ENCODE results near the gene PIR. TPM values are rescaled to one million over a fixed set of nuclear protein-coding genes. Genes with fewer than 3 reads are reported as not detected.

PIR gene
- total RNA-seq, 5 donors from 2014 or later (not counting 1 experiment from before 2014, with no cell fraction given) = 0.51 TPM; not detected in 4

- ChIA-PET POLR2A (no interaction called here), CTCF (no interaction called here)
- Mint-ChIP-seq H3K36me3 (no peaks in the 10 kb centered on the region), H3K27ac (no peak overlapping the region), H3K4me1 (no peaks in the 10 kb centered on the region), H3K9me3 (no peaks in the 10 kb centered on the region), H3K27me3 (peaks cover 7 to 71% of the 10 kb centered on the region in 2 donors), H3K4me3 (no peak overlapping the region)
- no peak for ATAC-seq (replicated peaks in 1 of 4)
- Histone ChIP-seq H3K4me1 (ENCODE audit: control insufficient read depth in 1 of 2, extremely low read depth in 1 of 2, insufficient read depth in 2 of 2, low read length in 2 of 2) (no peaks in the 10 kb centered on the region), H3K4me3 (ENCODE audit: control insufficient read depth in 1 of 2, extremely low read depth in 1 of 2, low read length in 1 of 2) (no peak overlapping the region), H3K27ac (ENCODE audit: low read length) (no peak overlapping the region), H3K36me3 (ENCODE audit: control insufficient read depth in 2 of 2, extremely low read depth in 1 of 2, insufficient read depth in 1 of 2, low read length in 1 of 2) (no peaks in the 10 kb centered on the region), H3K9me3 (no peaks in the 10 kb centered on the region), H3K27me3 (replicated peaks in 1 of 2; ENCODE audit: control insufficient read depth in 2 of 2, extremely low read depth in 1 of 2, insufficient read depth in 2 of 2, low read length in 1 of 2) (peaks cover 0 to 3% of the 10 kb centered on the region in 2 experiments)
- no peak for DNase-seq
- WGBS (ENCODE audit: insufficient coverage) = no CpG with 5 or more reads among the region's 3 CpGs
These were observed 12.0 kb upstream of the PIR start for GRCh38 chrX:15505101-15505500.

DNA sequence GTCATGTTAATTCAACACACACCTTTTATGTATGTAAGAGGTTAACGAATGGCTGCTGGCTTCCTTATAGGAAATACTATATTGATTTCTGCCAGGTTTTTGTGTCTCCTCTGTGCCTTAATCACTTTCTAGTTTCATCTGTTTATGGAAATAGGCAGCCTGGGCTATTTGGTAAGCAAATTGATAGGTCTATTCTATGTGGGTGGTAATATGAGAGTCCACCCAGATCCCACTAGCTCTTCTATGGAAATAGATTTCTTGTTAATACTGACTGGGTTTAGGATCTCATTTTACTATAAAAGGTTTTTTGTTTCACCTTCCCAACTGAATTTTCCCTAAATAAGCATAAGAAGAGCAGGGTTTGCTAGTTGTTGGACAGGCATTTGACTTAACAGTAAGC is 11.5 kb upstream of the PIR start:
- Mint-ChIP-seq H3K4me1 (no peaks in the 10 kb centered on the region), H3K4me3 (no peak overlapping the region), H3K9me3 (no peaks in the 10 kb centered on the region), H3K36me3 (no peaks in the 10 kb centered on the region), H3K27ac (no peak overlapping the region), H3K27me3 (peaks cover 7 to 71% of the 10 kb centered on the region in 2 donors)
- Histone ChIP-seq H3K4me3 (ENCODE audit: control insufficient read depth in 1 of 2, extremely low read depth in 1 of 2, low read length in 1 of 2) (no peak overlapping the region), H3K4me1 (ENCODE audit: control insufficient read depth in 1 of 2, extremely low read depth in 1 of 2, insufficient read depth in 2 of 2, low read length in 2 of 2) (no peaks in the 10 kb centered on the region), H3K36me3 (ENCODE audit: control insufficient read depth in 2 of 2, extremely low read depth in 1 of 2, insufficient read depth in 1 of 2, low read length in 1 of 2) (no peaks in the 10 kb centered on the region), H3K27me3 (replicated peaks in 1 of 2; ENCODE audit: control insufficient read depth in 2 of 2, extremely low read depth in 1 of 2, insufficient read depth in 2 of 2, low read length in 1 of 2) (peaks cover 0 to 3% of the 10 kb centered on the region in 2 experiments), H3K27ac (ENCODE audit: low read length) (no peak overlapping the region), H3K9me3 (no peaks in the 10 kb centered on the region)
- ChIA-PET POLR2A (no interaction called here), CTCF (no interaction called here)
- ATAC-seq (replicated peaks in 1 of 4) (no peak), DNase-seq (no peak)
- no CpG with 5 or more reads among the region's 1 CpG for WGBS (ENCODE audit: insufficient coverage)

DNA sequence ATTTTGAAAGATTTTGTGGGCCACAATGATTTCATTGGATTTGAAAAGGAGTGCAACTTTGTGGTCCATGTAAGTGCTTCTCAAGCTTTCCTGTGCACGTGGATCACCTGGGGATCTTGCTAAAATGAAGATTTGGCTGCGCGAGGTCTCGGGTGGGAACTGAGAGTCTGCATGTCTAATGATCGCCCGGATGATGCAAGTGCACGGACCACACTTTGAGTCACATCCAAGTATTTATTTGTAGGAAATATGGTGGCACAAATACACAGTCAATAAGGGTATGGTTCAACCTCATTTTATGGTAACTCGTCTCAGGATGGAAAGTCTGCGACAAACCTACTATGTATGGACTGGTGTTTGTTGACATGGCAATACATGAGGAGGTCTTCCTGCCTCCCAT is 8.4 kb upstream of the PIR start:
- H3K4me3 Mint-ChIP-seq = no peak overlapping the region
- DNase-seq (no peak), ATAC-seq (replicated peaks in 1 of 4) (no peak)
- ChIA-PET CTCF (no interaction called here), POLR2A (no interaction called here)
- no peaks in the 10 kb centered on the region for H3K9me3 Mint-ChIP-seq
- H3K27ac Mint-ChIP-seq = no peak overlapping the region
- H3K4me1 Mint-ChIP-seq = peaks cover 0 to 7% (median 2%) of the 10 kb centered on the region in 3 donors
- 79% methylated on average over 2 of the region's 9 CpGs for WGBS (ENCODE audit: insufficient coverage)
- H3K4me1 ChIP-seq (ENCODE audit: control insufficient read depth in 1 of 2, extremely low read depth in 1 of 2, insufficient read depth in 2 of 2, low read length in 2 of 2) = no peaks in the 10 kb centered on the region
- H3K27me3 ChIP-seq (replicated peaks in 1 of 2; ENCODE audit: control insufficient read depth in 2 of 2, extremely low read depth in 1 of 2, insufficient read depth in 2 of 2, low read length in 1 of 2) = peaks cover 0 to 3% of the 10 kb centered on the region in 2 experiments
- peaks cover 10 to 75% of the 10 kb centered on the region in 2 donors for H3K27me3 Mint-ChIP-seq
- H3K4me3 ChIP-seq (ENCODE audit: control insufficient read depth in 1 of 2, extremely low read depth in 1 of 2, low read length in 1 of 2) = no peak overlapping the region
- no peaks in the 10 kb centered on the region for H3K36me3 Mint-ChIP-seq
- no peaks in the 10 kb centered on the region for H3K9me3 ChIP-seq
- no peaks in the 10 kb centered on the region for H3K36me3 ChIP-seq (ENCODE audit: control insufficient read depth in 2 of 2, extremely low read depth in 1 of 2, insufficient read depth in 1 of 2, low read length in 1 of 2)
- H3K27ac ChIP-seq (ENCODE audit: low read length) = no peak overlapping the region

DNA sequence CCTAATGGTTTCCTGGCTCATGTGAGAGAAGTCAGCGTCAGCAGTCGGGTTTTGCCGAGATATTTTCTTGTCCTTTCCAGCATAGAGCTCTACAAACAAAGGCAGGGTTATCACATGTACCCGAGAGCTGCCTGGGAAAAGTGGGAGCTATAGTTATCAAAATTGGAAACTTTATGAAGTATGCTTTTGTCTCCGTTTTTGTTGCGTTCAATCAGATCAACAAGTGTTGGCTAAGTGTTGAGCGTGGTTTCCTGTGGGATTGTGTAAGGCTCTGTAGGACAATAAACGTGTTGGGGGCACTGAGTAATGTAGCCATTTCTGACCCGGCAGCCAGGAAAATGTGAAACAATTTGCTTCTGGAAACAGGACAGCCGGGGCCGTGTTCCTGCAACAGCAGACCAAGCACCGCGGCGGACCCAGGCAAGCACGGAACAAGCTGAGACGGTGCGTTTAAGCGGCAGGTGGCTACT is 7.4 kb upstream of the PIR start, which contains the start of gene BMX:
BMX (plus strand) TSS at position 311 of the 470 bp plus-strand sequence. CDS start 7,547 bp downstream, outside the sequence.
- H3K27me3 Mint-ChIP-seq = peaks cover 10 to 77% of the 10 kb centered on the region in 2 donors
- no peak for ATAC-seq (replicated peaks in 1 of 4)
- Histone ChIP-seq H3K9me3 (no peaks in the 10 kb centered on the region), H3K27me3 (replicated peaks in 1 of 2; ENCODE audit: control insufficient read depth in 2 of 2, extremely low read depth in 1 of 2, insufficient read depth in 2 of 2, low read length in 1 of 2) (peaks cover 0 to 3% of the 10 kb centered on the region in 2 experiments), H3K27ac (ENCODE audit: low read length) (no peak within 1 kb of the TSS), H3K36me3 (ENCODE audit: control insufficient read depth in 2 of 2, extremely low read depth in 1 of 2, insufficient read depth in 1 of 2, low read length in 1 of 2) (no peaks in the 10 kb centered on the region), H3K4me3 (ENCODE audit: control insufficient read depth in 1 of 2, extremely low read depth in 1 of 2, low read length in 1 of 2) (no peak within 1 kb of the TSS), H3K4me1 (ENCODE audit: control insufficient read depth in 1 of 2, extremely low read depth in 1 of 2, insufficient read depth in 2 of 2, low read length in 2 of 2) (no peaks in the 10 kb centered on the region)
- CTCF ChIA-PET = no interaction called here
- 92% methylated on average over 4 of the region's 18 CpGs for WGBS (ENCODE audit: insufficient coverage)
- H3K4me3 Mint-ChIP-seq = no peak within 1 kb of the TSS
- no peak within 1 kb of the TSS for H3K27ac Mint-ChIP-seq
- DNase-seq = no peak
- POLR2A ChIA-PET = no interaction called here
- no peaks in the 10 kb centered on the region for H3K9me3 Mint-ChIP-seq
- H3K36me3 Mint-ChIP-seq = no peaks in the 10 kb centered on the region
- H3K4me1 Mint-ChIP-seq = peaks cover 0 to 7% (median 2%) of the 10 kb centered on the region in 3 donors

DNA sequence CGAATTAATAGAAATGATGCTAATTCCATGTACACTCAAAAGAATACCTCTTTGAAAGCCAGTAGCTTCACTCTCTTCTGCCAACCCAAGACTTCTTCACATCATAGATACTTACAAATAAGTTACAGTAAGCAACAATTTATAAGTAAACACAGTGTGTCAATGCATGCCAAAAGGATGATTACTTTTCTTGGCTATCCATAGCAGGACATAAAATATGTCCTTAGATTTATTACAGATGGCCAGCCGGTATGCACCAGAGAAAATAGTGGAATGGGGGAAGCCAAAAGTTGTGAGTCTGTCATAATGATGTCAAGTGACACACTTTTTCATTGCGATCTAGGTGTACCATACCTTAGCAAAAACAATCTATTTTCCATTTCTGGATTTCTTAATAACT is 6.8 kb upstream of the PIR start:
- no peak overlapping the region for H3K4me3 ChIP-seq (ENCODE audit: control insufficient read depth in 1 of 2, extremely low read depth in 1 of 2, low read length in 1 of 2)
- Mint-ChIP-seq H3K9me3 (no peaks in the 10 kb centered on the region), H3K4me3 (no peak overlapping the region), H3K36me3 (no peaks in the 10 kb centered on the region), H3K27me3 (peaks cover 10 to 75% of the 10 kb centered on the region in 2 donors), H3K27ac (no peak overlapping the region), H3K4me1 (peaks cover 0 to 7% (median 2%) of the 10 kb centered on the region in 3 donors)
- no peaks in the 10 kb centered on the region for H3K4me1 ChIP-seq (ENCODE audit: control insufficient read depth in 1 of 2, extremely low read depth in 1 of 2, insufficient read depth in 2 of 2, low read length in 2 of 2)
- no peaks in the 10 kb centered on the region for H3K9me3 ChIP-seq
- H3K36me3 ChIP-seq (ENCODE audit: control insufficient read depth in 2 of 2, extremely low read depth in 1 of 2, insufficient read depth in 1 of 2, low read length in 1 of 2) = no peaks in the 10 kb centered on the region
- ATAC-seq (replicated peaks in 1 of 4) (no peak), DNase-seq (no peak)
- no CpG with 5 or more reads among the region's 3 CpGs for WGBS (ENCODE audit: insufficient coverage)
- POLR2A ChIA-PET = no interaction called here
- CTCF ChIA-PET = interaction anchor here in 1 of 2 donors (0.6 kb wide), 1 partner anchor 294 kb away, joined by 3 read pairs; no protein-coding TSS in a partner anchor
- H3K27me3 ChIP-seq (replicated peaks in 1 of 2; ENCODE audit: control insufficient read depth in 2 of 2, extremely low read depth in 1 of 2, insufficient read depth in 2 of 2, low read length in 1 of 2) = peaks cover 0 to 3% of the 10 kb centered on the region in 2 experiments
- H3K27ac ChIP-seq (ENCODE audit: low read length) = no peak overlapping the region

GRCh38 chrX:15498741-15499140 is 5.6 kb upstream of the PIR start:
- H3K27me3 Mint-ChIP-seq = peaks cover 5 to 68% of the 10 kb centered on the region in 2 donors
- H3K4me3 Mint-ChIP-seq = no peak overlapping the region
- H3K4me1 Mint-ChIP-seq = peaks cover 0 to 8% (median 2%) of the 10 kb centered on the region in 3 donors
- H3K4me3 ChIP-seq (ENCODE audit: control insufficient read depth in 1 of 2, extremely low read depth in 1 of 2, low read length in 1 of 2) = no peak overlapping the region
- no peaks in the 10 kb centered on the region for H3K36me3 ChIP-seq (ENCODE audit: control insufficient read depth in 2 of 2, extremely low read depth in 1 of 2, insufficient read depth in 1 of 2, low read length in 1 of 2)
- H3K9me3 ChIP-seq = no peaks in the 10 kb centered on the region
- H3K4me1 ChIP-seq (ENCODE audit: control insufficient read depth in 1 of 2, extremely low read depth in 1 of 2, insufficient read depth in 2 of 2, low read length in 2 of 2) = peaks cover 0 to under 1% of the 10 kb centered on the region in 2 experiments
- H3K27ac ChIP-seq (ENCODE audit: low read length) = no peak overlapping the region
- no peak overlapping the region for H3K27ac Mint-ChIP-seq
- no peaks in the 10 kb centered on the region for H3K9me3 Mint-ChIP-seq
- WGBS (ENCODE audit: insufficient coverage) = no CpG with 5 or more reads among the region's 2 CpGs
- ChIA-PET POLR2A (no interaction called here), CTCF (interaction anchor here (0.6 to 1.2 kb wide), 5 partner anchors 8 to 1265 kb away, joined by 3 to 14 read pairs (median 3); no protein-coding TSS in a partner anchor)
- peaks cover 0 to 3% of the 10 kb centered on the region in 2 experiments for H3K27me3 ChIP-seq (replicated peaks in 1 of 2; ENCODE audit: control insufficient read depth in 2 of 2, extremely low read depth in 1 of 2, insufficient read depth in 2 of 2, low read length in 1 of 2)
- DNase-seq (no peak), ATAC-seq (replicated peaks in 1 of 4) (no peak)
- H3K36me3 Mint-ChIP-seq = no peaks in the 10 kb centered on the region

All from T-cell (primary cell).